IPS DF 4.7 (cell line): ENCODE measurements around the gene CLEC14A.

ENCODE experiments used
- DNase-seq: peaks from one replicate; pipeline ENCODE4 v3.0.0-alpha.2; 2013; ENCODE audit warnings: low spot score; ENCODE audit errors: extremely low read depth

CLEC14A gene

GRCh38 chr14:38255673-38256532 is at the start of gene CLEC14A:
Gene CLEC14A, minus strand, starts transcription at chr14:38256093. Its CDS starts 71 bp downstream, at chr14:38256022.
- DNase-seq: no peak

- no peak for DNase-seq
These were observed 47.1 kb upstream of the CLEC14A start for GRCh38 chr14:38302966-38303365.

GRCh38 chr14:38302034-38302433 is 46.1 kb upstream of the CLEC14A start:
- DNase-seq: no peak

GRCh38 chr14:38297681-38298080 is 41.8 kb upstream of the CLEC14A start:
- DNase-seq: no peak

GRCh38 chr14:38291681-38292467 is 36.0 kb upstream of the CLEC14A start:
- no peak for DNase-seq

- no peak for DNase-seq
These were observed 34.8 kb upstream of the CLEC14A start for GRCh38 chr14:38290601-38291188.

- DNase-seq: no peak
These were observed 30.6 kb upstream of the CLEC14A start for GRCh38 chr14:38286452-38286851.

GRCh38 chr14:38285962-38286361 is 30.1 kb upstream of the CLEC14A start:
- no peak for DNase-seq

GRCh38 chr14:38282936-38283335 is 27.0 kb upstream of the CLEC14A start:
- no peak for DNase-seq

GRCh38 chr14:38280081-38280480 is 24.2 kb upstream of the CLEC14A start:
- no peak for DNase-seq

- DNase-seq: no peak
These were observed 23.7 kb upstream of the CLEC14A start for GRCh38 chr14:38279572-38279971.

GRCh38 chr14:38278035-38278434 is 22.1 kb upstream of the CLEC14A start:
- no peak for DNase-seq

- no peak for DNase-seq
These were observed 7.0 kb upstream of the CLEC14A start for GRCh38 chr14:38262844-38263243.

GRCh38 chr14:38261620-38262019 is 5.7 kb upstream of the CLEC14A start:
- DNase-seq: no peak

GRCh38 chr14:38257507-38257906 is 1.6 kb upstream of the CLEC14A start:
- no peak for DNase-seq

- DNase-seq: no peak
These were observed 594 bp upstream of the CLEC14A start for GRCh38 chr14:38256533-38256840.

- DNase-seq: no peak
These were observed 553 bp downstream of the CLEC14A start for GRCh38 chr14:38255408-38255672.

GRCh38 chr14:38254571-38255407 is 1.1 kb downstream of the CLEC14A start:
- DNase-seq: no peak

GRCh38 chr14:38253676-38254075 is 2.2 kb downstream of the CLEC14A start:
- DNase-seq: no peak

- DNase-seq: no peak
These were observed 3.7 kb downstream of the CLEC14A start for GRCh38 chr14:38252066-38252710.

- DNase-seq: no peak
These were observed 5.6 kb downstream of the CLEC14A start for GRCh38 chr14:38250331-38250730.
